Measurements from ENCODE around the gene RAD51B. TPM values are rescaled to one million over a fixed set of nuclear protein-coding genes. Genes with fewer than 3 reads are reported as not detected.

The RAD51B gene
- total RNA-seq, 3 donors from 2014 or later: 10.6 to 77.6 (median 33.8) TPM

DNA sequence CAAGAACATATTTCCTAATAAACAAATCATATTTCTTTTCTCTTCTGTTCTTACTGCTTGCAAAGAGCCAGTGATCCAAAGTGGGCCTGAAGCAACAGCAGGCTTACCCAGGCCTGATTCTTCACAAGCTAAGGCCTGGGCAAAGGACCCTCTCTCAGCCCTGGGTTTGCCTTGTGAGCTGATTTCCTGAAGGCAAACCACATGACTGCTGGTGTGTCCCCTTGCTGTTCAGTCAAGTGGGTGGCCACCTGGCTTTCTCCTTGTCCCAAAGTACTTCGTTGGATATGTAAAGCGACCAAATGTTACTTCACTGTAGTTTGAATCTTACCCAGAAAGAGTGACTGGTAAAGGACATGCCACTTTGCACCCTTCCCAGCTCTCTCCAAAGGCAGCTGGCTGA lies 580.4 kb downstream of the RAD51B start:
- Histone ChIP-seq H3K4me1 (peaks cover 15 to 59% of the 10 kb centered on the region in 2 donors), H3K4me3 (no peak overlapping the region), H3K9me3 (no peaks in the 10 kb centered on the region), H3K27ac (peak overlapping the region; percentile 77 to 87), H3K36me3 (no peaks in the 10 kb centered on the region), H3K27me3 (no peaks in the 10 kb centered on the region)
- TF ChIP-seq POLR2AphosphoS5 (IDR thresholded peaks at IDR 0.05): no peak
- TF ChIP-seq, protein P1, sequence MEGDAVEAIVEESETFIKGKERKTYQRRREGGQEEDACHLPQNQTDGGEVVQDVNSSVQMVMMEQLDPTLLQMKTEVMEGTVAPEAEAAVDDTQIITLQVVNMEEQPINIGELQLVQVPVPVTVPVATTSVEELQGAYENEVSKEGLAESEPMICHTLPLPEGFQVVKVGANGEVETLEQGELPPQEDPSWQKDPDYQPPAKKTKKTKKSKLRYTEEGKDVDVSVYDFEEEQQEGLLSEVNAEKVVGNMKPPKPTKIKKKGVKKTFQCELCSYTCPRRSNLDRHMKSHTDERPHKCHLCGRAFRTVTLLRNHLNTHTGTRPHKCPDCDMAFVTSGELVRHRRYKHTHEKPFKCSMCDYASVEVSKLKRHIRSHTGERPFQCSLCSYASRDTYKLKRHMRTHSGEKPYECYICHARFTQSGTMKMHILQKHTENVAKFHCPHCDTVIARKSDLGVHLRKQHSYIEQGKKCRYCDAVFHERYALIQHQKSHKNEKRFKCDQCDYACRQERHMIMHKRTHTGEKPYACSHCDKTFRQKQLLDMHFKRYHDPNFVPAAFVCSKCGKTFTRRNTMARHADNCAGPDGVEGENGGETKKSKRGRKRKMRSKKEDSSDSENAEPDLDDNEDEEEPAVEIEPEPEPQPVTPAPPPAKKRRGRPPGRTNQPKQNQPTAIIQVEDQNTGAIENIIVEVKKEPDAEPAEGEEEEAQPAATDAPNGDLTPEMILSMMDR (IDR thresholded peaks at IDR 0.05): no peak
- no peak for TF ChIP-seq POLR2A (IDR thresholded peaks at IDR 0.05)
- intact Hi-C loops (cut with DNase I; ENCODE audit: low total_unique reads): no loop called here
- DNase-seq (ENCODE audit: low spot score in 2 of 2): no peak

GRCh38 chr14:68401317-68401716 lies 581.7 kb downstream of the RAD51B start:
- TF ChIP-seq, protein P1 (IDR thresholded peaks at IDR 0.05): no peak
- TF ChIP-seq POLR2AphosphoS5 (IDR thresholded peaks at IDR 0.05) (peak in 2 of 3 donors; percentile 32 to 50), POLR2A (IDR thresholded peaks at IDR 0.05) (peak; percentile 8)
- H3K27me3 ChIP-seq: no peaks in the 10 kb centered on the region
- H3K27ac ChIP-seq: peak overlapping the region; percentile 77 to 87
- intact Hi-C loops (cut with DNase I; ENCODE audit: low total_unique reads): no loop called here
- H3K4me3 ChIP-seq: no peak overlapping the region
- H3K36me3 ChIP-seq: no peaks in the 10 kb centered on the region
- no peaks in the 10 kb centered on the region for H3K9me3 ChIP-seq
- peak in 1 of 2 donors; percentile 78 for DNase-seq (ENCODE audit: low spot score in 2 of 2)
- peaks cover 11 to 48% of the 10 kb centered on the region in 2 donors for H3K4me1 ChIP-seq

GRCh38 chr14:68401855-68402254 lies 582.3 kb downstream of the RAD51B start:
- no peaks in the 10 kb centered on the region for H3K27me3 ChIP-seq
- peak overlapping the region; percentile 77 to 87 for H3K27ac ChIP-seq
- no peak for DNase-seq (ENCODE audit: low spot score in 2 of 2)
- H3K4me3 ChIP-seq: no peak overlapping the region
- H3K4me1 ChIP-seq: peaks cover 11 to 44% of the 10 kb centered on the region in 2 donors
- intact Hi-C loops (cut with DNase I; ENCODE audit: low total_unique reads): no loop called here
- H3K9me3 ChIP-seq: no peaks in the 10 kb centered on the region
- H3K36me3 ChIP-seq: no peaks in the 10 kb centered on the region
- no peak for TF ChIP-seq POLR2A (IDR thresholded peaks at IDR 0.05)
- no peak for TF ChIP-seq POLR2AphosphoS5 (IDR thresholded peaks at IDR 0.05)
- TF ChIP-seq, protein P1 (IDR thresholded peaks at IDR 0.05): no peak

DNA sequence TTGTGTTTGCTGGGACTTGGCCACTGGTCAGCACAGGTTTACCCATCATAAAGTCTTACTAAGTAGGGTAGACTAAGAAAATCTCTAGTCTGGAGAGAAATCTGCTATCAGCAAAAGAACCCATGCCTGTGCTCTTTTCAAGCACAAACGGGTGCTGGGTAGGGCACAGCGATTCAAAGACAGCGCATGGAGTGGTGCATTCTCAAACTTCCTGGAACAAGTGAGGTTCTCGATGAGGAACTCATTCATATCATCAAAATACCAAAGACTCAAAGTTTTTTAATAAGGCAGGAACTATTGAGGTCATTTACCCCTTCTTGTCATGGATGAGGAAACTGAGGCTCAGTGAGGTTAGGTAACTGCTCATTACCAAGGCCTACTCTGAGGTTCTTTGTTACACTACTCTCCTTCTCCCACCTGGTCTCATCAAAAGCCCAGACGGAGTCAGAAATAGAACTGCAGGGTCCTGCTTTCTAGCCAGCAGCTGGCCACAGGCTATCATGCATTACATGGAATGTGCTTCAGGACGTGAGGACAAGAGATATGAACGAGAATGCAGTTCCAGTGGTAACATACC lies 583.0 kb downstream of the RAD51B start:
- Histone ChIP-seq H3K27me3 (no peaks in the 10 kb centered on the region), H3K9me3 (no peaks in the 10 kb centered on the region), H3K27ac (peak overlapping the region; percentile 77 to 87), H3K4me3 (no peak overlapping the region), H3K36me3 (no peaks in the 10 kb centered on the region), H3K4me1 (peaks cover 11 to 38% of the 10 kb centered on the region in 2 donors)
- intact Hi-C loops (cut with DNase I; ENCODE audit: low total_unique reads): no loop called here
- DNase-seq (ENCODE audit: low spot score in 2 of 2): no peak
- TF ChIP-seq, protein P1 (IDR thresholded peaks at IDR 0.05): no peak
- no peak for TF ChIP-seq POLR2A (IDR thresholded peaks at IDR 0.05)
- no peak for TF ChIP-seq POLR2AphosphoS5 (IDR thresholded peaks at IDR 0.05)

- peak overlapping the region; percentile 75 to 87 for H3K27ac ChIP-seq
- DNase-seq (ENCODE audit: low spot score in 2 of 2): no peak
Observed at GRCh38 chr14:68403191-68404145, 583.9 kb downstream of the RAD51B start.

More at GRCh38 chr14:68403191-68404145, 583.9 kb downstream of the RAD51B start:
- Histone ChIP-seq H3K36me3 (no peaks in the 10 kb centered on the region), H3K4me1 (peaks cover 3 to 32% of the 10 kb centered on the region in 2 donors), H3K9me3 (no peaks in the 10 kb centered on the region), H3K27me3 (no peaks in the 10 kb centered on the region), H3K4me3 (no peak overlapping the region)
- TF ChIP-seq, protein P1 (IDR thresholded peaks at IDR 0.05): no peak
- TF ChIP-seq POLR2A (IDR thresholded peaks at IDR 0.05): no peak
- no peak for TF ChIP-seq POLR2AphosphoS5 (IDR thresholded peaks at IDR 0.05)
- intact Hi-C loops (cut with DNase I; ENCODE audit: low total_unique reads): no loop called here
